ENCODE data around the gene GRIK2. TPM values are rescaled to one million over a fixed set of nuclear protein-coding genes. Genes with fewer than 3 reads are reported as not detected.

Gene GRIK2
- total RNA-seq, 4 donors from 2014 or later = 0.30 to 4.1 (median 1.3) TPM

- no peaks in the 10 kb centered on the region for H3K27me3 ChIP-seq
- H3K9me3 ChIP-seq = no peaks in the 10 kb centered on the region
- H3K4me3 ChIP-seq = no peak overlapping the region
- TF ChIP-seq EP300 (IDR thresholded peaks at IDR 0.05) (no peak), CTCF (IDR thresholded peaks at IDR 0.05) (no peak), POLR2AphosphoS5 (IDR thresholded peaks at IDR 0.05) (no peak), POLR2A (IDR thresholded peaks at IDR 0.05) (no peak)
- 89% methylated on average over 4 of the region's 4 CpGs for WGBS
- H3K36me3 ChIP-seq = no peaks in the 10 kb centered on the region
- H3K27ac ChIP-seq = no peak overlapping the region
- H3K4me1 ChIP-seq = no peaks in the 10 kb centered on the region
- no peak for DNase-seq (ENCODE audit: low spot score in 2 of 2)
Observed at GRCh38 chr6:102015431-102015830, 621.9 kb downstream of the GRIK2 start.

GRCh38 chr6:102022281-102022680, 628.8 kb downstream of the GRIK2 start:
- 79% methylated on average over 2 of the region's 2 CpGs for WGBS
- no peaks in the 10 kb centered on the region for H3K36me3 ChIP-seq
- H3K9me3 ChIP-seq = no peaks in the 10 kb centered on the region
- H3K27me3 ChIP-seq = no peaks in the 10 kb centered on the region
- DNase-seq (ENCODE audit: low spot score in 2 of 2) = no peak
- H3K27ac ChIP-seq = no peak overlapping the region
- TF ChIP-seq POLR2AphosphoS5 (IDR thresholded peaks at IDR 0.05) = no peak
- no peak for TF ChIP-seq EP300 (IDR thresholded peaks at IDR 0.05)
- H3K4me1 ChIP-seq = no peaks in the 10 kb centered on the region
- no peak overlapping the region for H3K4me3 ChIP-seq

- Histone ChIP-seq H3K4me1 (no peaks in the 10 kb centered on the region), H3K36me3 (no peaks in the 10 kb centered on the region)
- TF ChIP-seq EP300 (IDR thresholded peaks at IDR 0.05) (no peak), CTCF (IDR thresholded peaks at IDR 0.05) (no peak), POLR2A (IDR thresholded peaks at IDR 0.05) (no peak), POLR2AphosphoS5 (IDR thresholded peaks at IDR 0.05) (no peak)
Observed at GRCh38 chr6:102022803-102023202, 629.3 kb downstream of the GRIK2 start.

GRCh38 chr6:102023977-102024657, 630.6 kb downstream of the GRIK2 start:
- DNase-seq (ENCODE audit: low spot score in 2 of 2) = no peak
- WGBS = 80% methylated on average over 3 of the region's 3 CpGs

More at GRCh38 chr6:102022803-102023202, 629.3 kb downstream of the GRIK2 start:
- no peaks in the 10 kb centered on the region for H3K27me3 ChIP-seq
- H3K4me3 ChIP-seq = no peak overlapping the region
- no peak for DNase-seq (ENCODE audit: low spot score in 2 of 2)
- H3K9me3 ChIP-seq = no peaks in the 10 kb centered on the region
- no peak overlapping the region for H3K27ac ChIP-seq

GRCh38 chr6:102026649-102027048, 633.1 kb downstream of the GRIK2 start:
- H3K27ac ChIP-seq = no peak overlapping the region
- no peaks in the 10 kb centered on the region for H3K27me3 ChIP-seq
- no peak overlapping the region for H3K4me3 ChIP-seq
- no peak for DNase-seq (ENCODE audit: low spot score in 2 of 2)
- no peaks in the 10 kb centered on the region for H3K36me3 ChIP-seq
- no peaks in the 10 kb centered on the region for H3K9me3 ChIP-seq
- H3K4me1 ChIP-seq = no peaks in the 10 kb centered on the region
- TF ChIP-seq POLR2AphosphoS5 (IDR thresholded peaks at IDR 0.05) (no peak), POLR2A (IDR thresholded peaks at IDR 0.05) (no peak), CTCF (IDR thresholded peaks at IDR 0.05) (no peak), EP300 (IDR thresholded peaks at IDR 0.05) (no peak)

More at GRCh38 chr6:102023977-102024657, 630.6 kb downstream of the GRIK2 start:
- H3K27me3 ChIP-seq = no peaks in the 10 kb centered on the region
- no peak overlapping the region for H3K4me3 ChIP-seq
- H3K4me1 ChIP-seq = no peaks in the 10 kb centered on the region
- no peaks in the 10 kb centered on the region for H3K36me3 ChIP-seq
- no peak for TF ChIP-seq POLR2AphosphoS5 (IDR thresholded peaks at IDR 0.05)
- TF ChIP-seq EP300 (IDR thresholded peaks at IDR 0.05) = no peak
- no peak for TF ChIP-seq CTCF (IDR thresholded peaks at IDR 0.05)
- no peak for TF ChIP-seq POLR2A (IDR thresholded peaks at IDR 0.05)
- H3K9me3 ChIP-seq = no peaks in the 10 kb centered on the region
- H3K27ac ChIP-seq = no peak overlapping the region

GRCh38 chr6:102028176-102028575, 634.7 kb downstream of the GRIK2 start:
- Histone ChIP-seq H3K27ac (no peak overlapping the region), H3K4me1 (no peaks in the 10 kb centered on the region), H3K4me3 (no peak overlapping the region), H3K9me3 (no peaks in the 10 kb centered on the region), H3K27me3 (no peaks in the 10 kb centered on the region), H3K36me3 (no peaks in the 10 kb centered on the region)
- 92% methylated on average over 2 of the region's 2 CpGs for WGBS
- TF ChIP-seq POLR2A (IDR thresholded peaks at IDR 0.05) (no peak), POLR2AphosphoS5 (IDR thresholded peaks at IDR 0.05) (no peak), CTCF (IDR thresholded peaks at IDR 0.05) (no peak), EP300 (IDR thresholded peaks at IDR 0.05) (no peak)
- no peak for DNase-seq (ENCODE audit: low spot score in 2 of 2)

Measured in suprapubic skin (tissue), 4 donors.